PC-3 (cell line): Measurements from ENCODE around the gene ACR.

Experiments used
- CTCF ChIP-seq: fragments of 300-600 bp; sonication (generic); conservative IDR thresholded peaks from 2 replicates; pipeline ENCODE4 v1.5.1; 2017; ENCODE audit warnings: antibody characterized with exemption, low read depth, mild to moderate bottlenecking, low read length
- EZH2 ChIP-seq: fragments of 300-600 bp; sonication (generic); IDR thresholded peaks from one replicate; pipeline ENCODE4 v1.6.1; 2017; ENCODE audit warnings: antibody characterized with exemption, mild to moderate bottlenecking, low read length; ENCODE audit not compliant: unreplicated experiment

- TF ChIP-seq CTCF, result no peak
- no peak for TF ChIP-seq EZH2
Observed at GRCh38 chr22:50721257-50721844, 16.7 kb upstream of the ACR start.
